Measurements from ENCODE around the gene GNAZ. TPM values are rescaled to one million over a fixed set of nuclear protein-coding genes. Genes with fewer than 3 reads are reported as not detected.

The GNAZ gene
- total and polyA plus RNA-seq, 2 of the 8 experiments (the other 6 are each of a cell fraction or from before 2014, with no cell fraction given), result 6.6 to 9.6 TPM

GRCh38 chr22:23158516-23159290 is 88.4 kb downstream of the GNAZ start:
- H3K14ac ChIP-seq (ENCODE audit: insufficient read length), result no peak overlapping the region
- H3K9ac ChIP-seq (replicated peaks in 1 of 4; ENCODE audit: extremely low read depth in 1 of 4, low read depth in 3 of 4, low read length in 3 of 4), result no peak overlapping the region
- H3K23me2 ChIP-seq (ENCODE audit: low read depth, low read length), result 0 out of 2 replicates have a peak, but pooled peaks cover 2% of the 10 kb centered on the region
- no peak for DNase-seq (ENCODE audit: low read depth in 1 of 2, low spot score in 2 of 2)
- no peak for FAIRE-seq
- no peak overlapping the region for H3K23ac ChIP-seq (ENCODE audit: insufficient read length)
- no peak overlapping the region for H2AFZ ChIP-seq (ENCODE audit: low read length)
- H2AK5ac ChIP-seq (ENCODE audit: low read depth, low read length), result 0 out of 2 replicates have a peak overlapping the region, but pooled peaks have one; percentile 33
- no peak overlapping the region for H3K4me3 ChIP-seq (ENCODE audit: extremely low read depth in 1 of 4, insufficient read depth in 2 of 4, low read depth in 3 of 4, low read length in 4 of 4)
- TF ChIP-seq ASH2L (IDR thresholded peaks at IDR 0.05; ENCODE audit: low read length) (no peak), E2F6 (IDR thresholded peaks at IDR 0.05) (no peak), EZH2 (IDR thresholded peaks at IDR 0.05; ENCODE audit: low read depth, low read length, severe bottlenecking) (no peak), SP1 (IDR thresholded peaks at IDR 0.05; ENCODE audit: low read depth, low read length) (no peak), HDAC2 (IDR thresholded peaks at IDR 0.05; ENCODE audit: borderline replicate concordance in 1 of 2, low read depth in 2 of 2, low read length in 2 of 2) (no peak)
- H3K9me3 ChIP-seq (ENCODE audit: insufficient read depth in 2 of 2, low read depth in 1 of 2, low read length in 1 of 2), result no peaks in the 10 kb centered on the region
- no peak overlapping the region for H3K4ac ChIP-seq (replicated peaks; ENCODE audit: insufficient read length, low read depth, low read length)
- H3K18ac ChIP-seq (ENCODE audit: extremely low read depth, low read length), result no peak overlapping the region; the same call in none of the 2 replicates
- H4K8ac ChIP-seq (ENCODE audit: extremely low read depth, insufficient read depth, low read length), result no peak overlapping the region; the same call in 1 of the 2 replicates
- H3K4me2 ChIP-seq (ENCODE audit: insufficient read depth in 1 of 2, low read depth in 2 of 2, low read length in 2 of 2), result no peak overlapping the region
- no peaks in the 10 kb centered on the region for H3K79me2 ChIP-seq (ENCODE audit: control insufficient read depth in 1 of 2, insufficient read depth in 2 of 2, low read length in 2 of 2)
- no peak overlapping the region for H3K27ac ChIP-seq (ENCODE audit: low read depth, low read length)
- peak overlapping the region; percentile 81; the same call in 1 of the 2 replicates for H2BK15ac ChIP-seq (ENCODE audit: low read length)
- H2BK20ac ChIP-seq (ENCODE audit: low read length), result 0 out of 2 replicates have a peak overlapping the region, but pooled peaks have one; percentile 10
- ChIA-PET CTCF (ENCODE audit: partially characterized antibody) (interaction anchor here (1.1 to 4.1 kb wide), 5 partner anchors 13 to 137 kb away, joined by 3 to 42 read pairs (median 7); no protein-coding TSS in a partner anchor), POLR2A (ENCODE audit: partially characterized antibody) (no interaction called here)
- H3K79me1 ChIP-seq (ENCODE audit: low read depth, low read length), result no peaks in the 10 kb centered on the region
- no peaks in the 10 kb centered on the region for H4K20me1 ChIP-seq (replicated peaks in 1 of 2; ENCODE audit: control insufficient read depth in 1 of 2, insufficient read depth in 2 of 2, low read length in 2 of 2)
- no peak overlapping the region for H2BK120ac ChIP-seq (replicated peaks; ENCODE audit: low read depth, low read length)
- H4K5ac ChIP-seq (ENCODE audit: insufficient read length, low read depth, low read length), result no peak overlapping the region
- 96% methylated on average over 14 of the region's 14 CpGs; no CpG with 5 or more reads in 1 of the 2 experiments for WGBS, 2 experiments (ENCODE audit: extremely low coverage in 1 of 2, insufficient coverage in 1 of 2, insufficient read length in 1 of 2, insufficient replicate concordance in 2 of 2, low coverage in 1 of 2, low lambda C conversion rate in 2 of 2, missing lambda C conversion rate in 1 of 2)
- H3K27me3 ChIP-seq (replicated peaks in 1 of 4; ENCODE audit: control insufficient read depth in 3 of 4, extremely low read depth in 1 of 4, insufficient read depth in 3 of 4, low read length in 3 of 4), result no peaks in the 10 kb centered on the region
- peaks cover 0 to 17% (median 7%) of the 10 kb centered on the region in 4 experiments; a peak in 3 of 7 replicates for H3K4me1 ChIP-seq (replicated peaks in 1 of 4; ENCODE audit: control insufficient read depth in 3 of 4, insufficient read depth in 4 of 4, low read length in 3 of 4)
- no peaks in the 10 kb centered on the region for H3K36me3 ChIP-seq (ENCODE audit: control insufficient read depth in 2 of 4, insufficient read depth in 4 of 4, low read length in 3 of 4)
- H3K56ac ChIP-seq (replicated peaks; ENCODE audit: insufficient read length, low read depth, low read length), result no peak overlapping the region
- H4K91ac ChIP-seq (replicated peaks; ENCODE audit: insufficient read length, low read length), result no peak overlapping the region
- H2BK5ac ChIP-seq (ENCODE audit: low read depth, low read length), result no peak overlapping the region
- H2BK12ac ChIP-seq (ENCODE audit: low read depth, low read length), result 0 out of 2 replicates have a peak overlapping the region, but pooled peaks have one; percentile 39
